IMR-90 (cell line): ENCODE measurements around the gene SMARCD1. TPM values are rescaled to one million over a fixed set of nuclear protein-coding genes. Genes with fewer than 3 reads are reported as not detected.

Experiments used
- ATAC-seq: fragments of 200-7000 bp; cut with Tn5 transposase; 2 replicates; pipeline ENCODE4 v1.9.1; 2020; ENCODE audit warnings: low read depth, mild to moderate bottlenecking, moderate library complexity
- BruUV-seq: library from RNA; stranded (reverse); fragments of 400-500 nt; replicated peaks from 2 replicates; lab custom pipeline; 2021; lab: Mats Ljungman, UMichigan
- CTCF ChIA-PET: fragments of 300-600 bp; formaldehyde crosslinking; extraction: SDS; loops from one replicate; lab custom pipeline; 2021; ENCODE audit warnings: antibody characterized with exemption; lab: Yijun Ruan, JAX
- POLR2A ChIA-PET: fragments of 300-600 bp; sonication (Branson Sonifier 250); formaldehyde crosslinking; loops from one replicate; lab custom pipeline; 2022; ENCODE audit warnings: antibody characterized with exemption; ENCODE audit not compliant: unreplicated experiment; lab: Charles Lee
- DNase-seq: peaks from one replicate; pipeline ENCODE4 v3.0.0; 2013
- H2AFZ ChIP-seq: replicated peaks from 2 replicates; pipeline ENCODE3; 2013; ENCODE audit warnings: low read length, mild to moderate bottlenecking; ENCODE audit not compliant: poor library complexity
- H2AK5ac ChIP-seq: 2 replicates; pipeline ENCODE4 v1.6.1; 2013; ENCODE audit warnings: low read depth, low read length, inconsistent platforms
- H2AK9ac ChIP-seq: replicated peaks from 2 replicates; pipeline ENCODE3; 2013; ENCODE audit warnings: mild to moderate bottlenecking, low read depth, low read length, moderate library complexity; ENCODE audit not compliant: poor library complexity
- H2BK120ac ChIP-seq: 2 replicates; pipeline ENCODE4 v1.6.1; 2013; ENCODE audit warnings: low read depth, low read length, inconsistent platforms
- H2BK15ac ChIP-seq: 3 replicates; pipeline ENCODE4 v1.6.1; 2013; ENCODE audit warnings: low read depth, low read length, inconsistent platforms
- H2BK20ac ChIP-seq: 2 replicates; pipeline ENCODE4 v1.6.1; 2013; ENCODE audit warnings: low read depth, mild to moderate bottlenecking, inconsistent platforms, low read length, moderate library complexity
- H2BK5ac ChIP-seq: 2 replicates; pipeline ENCODE4 v1.6.1; 2013; ENCODE audit warnings: mild to moderate bottlenecking, low read depth, low read length, inconsistent platforms; ENCODE audit not compliant: poor library complexity, severe bottlenecking
- H3K14ac ChIP-seq: replicated peaks from 2 replicates; pipeline ENCODE4 v1.6.1; 2013; ENCODE audit warnings: low read depth, low read length, inconsistent platforms
- H3K18ac ChIP-seq: 2 replicates; pipeline ENCODE4 v1.6.1; 2013; ENCODE audit warnings: low read depth, low read length, control low read depth
- H3K23ac ChIP-seq: 2 replicates; pipeline ENCODE4 v1.6.1; 2013; ENCODE audit warnings: low read depth, low read length, inconsistent platforms
- H3K27ac ChIP-seq: 2 replicates; pipeline ENCODE4 v1.5.1; 2013; ENCODE audit warnings: mild to moderate bottlenecking, control low read depth, low read length; ENCODE audit not compliant: insufficient read depth
- H3K27me3 ChIP-seq: 2 replicates; pipeline ENCODE4 v1.6.1; 2013; ENCODE audit warnings: low read length; ENCODE audit not compliant: control insufficient read depth, insufficient read depth
- H3K36me3 ChIP-seq: 2 replicates; pipeline ENCODE4 v1.6.1; 2013; ENCODE audit warnings: low read length, mixed read lengths; ENCODE audit not compliant: control insufficient read depth, insufficient read depth
- H3K4ac ChIP-seq: 2 replicates; pipeline ENCODE4 v1.6.1; 2013; ENCODE audit warnings: low read depth, low read length, inconsistent platforms
- H3K4me1 ChIP-seq: 2 replicates; pipeline ENCODE4 v1.6.1; 2013; ENCODE audit warnings: low read length, mixed read lengths; ENCODE audit not compliant: control insufficient read depth, insufficient read depth
- H3K4me2 ChIP-seq: 2 replicates; pipeline ENCODE4 v1.6.1; 2013; ENCODE audit warnings: low read depth, mild to moderate bottlenecking, control low read depth, low read length, moderate library complexity
- H3K4me3 ChIP-seq: 2 replicates; pipeline ENCODE4 v1.5.1; 2013; ENCODE audit warnings: low read depth, mild to moderate bottlenecking, control low read depth, low read length, moderate library complexity; ENCODE audit not compliant: insufficient read depth
- H3K56ac ChIP-seq: 2 replicates; pipeline ENCODE4 v1.6.1; 2013; ENCODE audit warnings: low read length, inconsistent platforms; ENCODE audit not compliant: insufficient read depth; ENCODE audit errors: extremely low read depth
- H3K79me1 ChIP-seq, 2 experiments: 2 replicates each; pipeline ENCODE4 v1.6.1; 2013; ENCODE audit warnings: low read length in 2 of 2, inconsistent platforms in 1 of 2, low read depth in 1 of 2
- H3K9ac ChIP-seq: 2 replicates; pipeline ENCODE4 v1.6.1; 2013; ENCODE audit warnings: low read depth, low read length, control low read depth
- H3K9me1 ChIP-seq: 2 replicates; pipeline ENCODE4 v1.6.1; 2013; ENCODE audit warnings: low read length, inconsistent platforms; ENCODE audit not compliant: insufficient read depth
- H3K9me3 ChIP-seq: 2 replicates; pipeline ENCODE4 v1.6.1; 2013; ENCODE audit warnings: low read length; ENCODE audit not compliant: control insufficient read depth, insufficient read depth
- H4K20me1 ChIP-seq: 2 replicates; pipeline ENCODE4 v1.6.1; 2013; ENCODE audit warnings: low read length, inconsistent platforms; ENCODE audit not compliant: insufficient read depth
- H4K5ac ChIP-seq: 2 replicates; pipeline ENCODE4 v1.6.1; 2013; ENCODE audit warnings: mild to moderate bottlenecking, low read depth, low read length, control low read depth
- H4K8ac ChIP-seq, 2 experiments: 2 replicates each; pipeline ENCODE4 v1.6.1; 2013; ENCODE audit warnings: low read depth in 2 of 2, low read length in 2 of 2, control low read depth in 1 of 2, inconsistent platforms in 1 of 2
- H4K91ac ChIP-seq: 2 replicates; pipeline ENCODE4 v1.6.1; 2013; ENCODE audit warnings: low read depth, low read length, inconsistent platforms; ENCODE audit not compliant: insufficient read depth
- BHLHE40 ChIP-seq: fragments of 150-350 bp; IDR thresholded peaks from 2 replicates; pipeline ENCODE4 v1.6.1; 2016; ENCODE audit warnings: mild to moderate bottlenecking, low read depth, low read length
- CEBPB ChIP-seq: IDR thresholded peaks from 2 replicates; pipeline ENCODE4 v1.6.1; 2012; ENCODE audit warnings: low read depth, low read length, improper control_type of control experiment
- CHD1 ChIP-seq: IDR thresholded peaks from 2 replicates; pipeline ENCODE4 v1.6.1; 2012; ENCODE audit warnings: low read depth, low read length, improper control_type of control experiment
- FOS ChIP-seq: fragments of 150-350 bp; IDR thresholded peaks from 2 replicates; pipeline ENCODE4 v1.6.1; 2016; ENCODE audit warnings: low read depth, low read length
- MAFK ChIP-seq: IDR thresholded peaks from 2 replicates; pipeline ENCODE4 v1.6.1; 2012; ENCODE audit warnings: low read depth, low read length, improper control_type of control experiment
- MAZ ChIP-seq: IDR thresholded peaks from 2 replicates; pipeline ENCODE4 v1.6.1; 2012; ENCODE audit warnings: low read depth, mild to moderate bottlenecking, low read length, improper control_type of control experiment, moderate library complexity, borderline replicate concordance
- MXI1 ChIP-seq: IDR thresholded peaks from 2 replicates; pipeline ENCODE4 v1.6.1; 2012; ENCODE audit warnings: low read depth, mild to moderate bottlenecking, low read length, moderate library complexity, borderline replicate concordance
- NFE2L2 ChIP-seq: fragments of 150-350 bp; IDR thresholded peaks from 2 replicates; pipeline ENCODE4 v1.6.1; 2016; ENCODE audit warnings: low read depth, mild to moderate bottlenecking, low read length
- POLR2A ChIP-seq: IDR thresholded peaks from 2 replicates; pipeline ENCODE4 v1.6.1; 2012; ENCODE audit warnings: mild to moderate bottlenecking, low read depth, low read length
- RAD21 ChIP-seq: IDR thresholded peaks from 2 replicates; pipeline ENCODE4 v1.6.1; 2012; ENCODE audit warnings: low read length, improper control_type of control experiment
- RCOR1 ChIP-seq: IDR thresholded peaks from 2 replicates; pipeline ENCODE4 v1.6.1; 2012; ENCODE audit warnings: mild to moderate bottlenecking, low read length, improper control_type of control experiment; ENCODE audit not compliant: insufficient replicate concordance
- RFX5 ChIP-seq: IDR thresholded peaks from 2 replicates; pipeline ENCODE4 v1.8.0; 2012; ENCODE audit warnings: low read depth, mild to moderate bottlenecking, low read length, moderate library complexity
- SMC3 ChIP-seq: fragments of 150-350 bp; IDR thresholded peaks from 2 replicates; pipeline ENCODE4 v1.6.1; 2016; ENCODE audit warnings: low read depth, mild to moderate bottlenecking, antibody characterized with exemption, low read length, moderate library complexity
- WGBS, 2 experiments: methylation state at CpG; one replicate each; pipeline versions ENCODE4 v1.1.5 to v1.1.7; 2013; ENCODE audit warnings: missing lambda C conversion rate in 2 of 2; ENCODE audit not compliant: insufficient read length in 1 of 2; ENCODE audit errors: extremely low coverage in 2 of 2; 5-methylcytosine and 5-hydroxymethylcytosine counted together
- dilution Hi-C: fragments of 300-500 bp; cut with HindIII; formaldehyde crosslinking; loops from one replicate; pipeline ENCODE4 v1.14.3; 2018; ENCODE audit warnings: low sequenced_read_pairs; ENCODE audit not compliant: unreplicated experiment
- in situ Hi-C: fragments of 300-500 bp; cut with MboI; formaldehyde crosslinking; loops from 3 replicates; pipeline ENCODE4 v1.14.3; 2019; ENCODE audit warnings: low sequenced_read_pairs, inconsistent platforms, mixed read lengths
- intact Hi-C: fragments of 100-400 bp; cut with micrococcal nuclease; formaldehyde crosslinking; loops from 2 replicates; pipeline ENCODE4 v1.10.0; 2022
- polyA plus RNA-seq, 3 experiments: library from polyadenylated mRNA; depleted of rRNA; stranded (reverse); fragments of >200 nt; gene quantifications; 2 replicates each; pipeline ENCODE4 v1.2.3, GENCODE V29; 2012; ENCODE audit warnings: low replicate concordance in 1 of 3
- total RNA-seq: library from RNA; depleted of rRNA; stranded (reverse); fragments of >200 nt; gene quantifications from 2 replicates; pipeline ENCODE4 v1.2.3, GENCODE V29; 2012
- TF ChIP-seq, protein P1 (sequence below): fragments of 150-350 bp; IDR thresholded peaks from 2 replicates; pipeline ENCODE4 v1.6.1; 2016; ENCODE audit warnings: low read depth, mild to moderate bottlenecking, low read length, moderate library complexity, borderline replicate concordance
- TF ChIP-seq, protein P2 (sequence below): fragments of 150-350 bp; IDR thresholded peaks from 2 replicates; pipeline ENCODE4 v1.6.1; 2017; ENCODE audit warnings: mild to moderate bottlenecking, antibody characterized with exemption, low read length, low read depth
- TF ChIP-seq, protein P3 (sequence below): conservative IDR thresholded peaks from 2 replicates; pipeline ENCODE4 v1.5.1; 2012; ENCODE audit warnings: mild to moderate bottlenecking, low read depth, low read length, improper control_type of control experiment

Gene SMARCD1
- total and polyA plus RNA-seq, 2 of the 4 experiments (the other 2 are of a cell fraction): 28.1 to 47.9 TPM

DNA sequence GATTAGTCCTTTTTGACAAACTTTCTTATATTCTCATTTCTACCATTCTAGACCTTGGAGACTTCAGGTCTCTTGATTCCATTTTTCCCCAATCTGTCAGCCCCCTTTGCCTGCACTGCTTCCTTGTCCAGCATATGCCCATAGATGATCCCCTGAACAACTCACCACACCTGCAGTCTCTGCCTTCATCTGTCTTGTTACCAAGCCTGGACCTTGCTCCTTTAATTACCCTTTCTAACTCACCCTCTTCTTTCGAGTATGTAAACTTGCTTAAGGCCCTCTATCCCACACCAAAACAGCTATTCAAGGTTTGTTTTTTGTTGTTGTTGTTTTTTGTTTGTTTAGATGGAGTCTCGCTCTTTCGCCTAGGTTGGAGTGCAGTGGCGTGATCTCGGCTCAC, 36.5 kb downstream of the SMARCD1 start:
- Histone ChIP-seq H3K36me3 (peaks cover 23% of the 10 kb centered on the region), H2BK5ac (no peak overlapping the region), H3K23ac (no peak overlapping the region), H2BK20ac (no peak overlapping the region), H3K4me2 (no peak overlapping the region), H3K18ac (no peak overlapping the region), H2AK5ac (no peak overlapping the region), H2BK120ac (no peak overlapping the region), H3K79me1 (peaks cover 20 to 60% of the 10 kb centered on the region in 2 experiments), H2AFZ (no peak overlapping the region), H4K8ac (no peak overlapping the region), H3K14ac (no peak overlapping the region), H3K56ac (no peak overlapping the region), H3K4me3 (no peak overlapping the region), H3K9ac (no peak overlapping the region), H2AK9ac (no peak overlapping the region), H3K27ac (no peak overlapping the region), H3K27me3 (no peaks in the 10 kb centered on the region), H3K4me1 (no peaks in the 10 kb centered on the region), H3K9me3 (no peaks in the 10 kb centered on the region), H3K9me1 (peaks cover 9% of the 10 kb centered on the region; the same call in 1 of the 2 replicates), H3K4ac (no peak overlapping the region), H4K91ac (no peak overlapping the region), H2BK15ac (no peak overlapping the region), H4K20me1 (no peaks in the 10 kb centered on the region; the same call in 1 of the 2 replicates), H4K5ac (no peak overlapping the region)
- TF ChIP-seq CEBPB: no peak
- no peak for TF ChIP-seq CHD1
- no peak for TF ChIP-seq MXI1
- TF ChIP-seq, protein P1, sequence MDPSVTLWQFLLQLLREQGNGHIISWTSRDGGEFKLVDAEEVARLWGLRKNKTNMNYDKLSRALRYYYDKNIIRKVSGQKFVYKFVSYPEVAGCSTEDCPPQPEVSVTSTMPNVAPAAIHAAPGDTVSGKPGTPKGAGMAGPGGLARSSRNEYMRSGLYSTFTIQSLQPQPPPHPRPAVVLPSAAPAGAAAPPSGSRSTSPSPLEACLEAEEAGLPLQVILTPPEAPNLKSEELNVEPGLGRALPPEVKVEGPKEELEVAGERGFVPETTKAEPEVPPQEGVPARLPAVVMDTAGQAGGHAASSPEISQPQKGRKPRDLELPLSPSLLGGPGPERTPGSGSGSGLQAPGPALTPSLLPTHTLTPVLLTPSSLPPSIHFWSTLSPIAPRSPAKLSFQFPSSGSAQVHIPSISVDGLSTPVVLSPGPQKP: no peak
- TF ChIP-seq RFX5: no peak
- TF ChIP-seq SMC3: no peak
- TF ChIP-seq, protein P2, sequence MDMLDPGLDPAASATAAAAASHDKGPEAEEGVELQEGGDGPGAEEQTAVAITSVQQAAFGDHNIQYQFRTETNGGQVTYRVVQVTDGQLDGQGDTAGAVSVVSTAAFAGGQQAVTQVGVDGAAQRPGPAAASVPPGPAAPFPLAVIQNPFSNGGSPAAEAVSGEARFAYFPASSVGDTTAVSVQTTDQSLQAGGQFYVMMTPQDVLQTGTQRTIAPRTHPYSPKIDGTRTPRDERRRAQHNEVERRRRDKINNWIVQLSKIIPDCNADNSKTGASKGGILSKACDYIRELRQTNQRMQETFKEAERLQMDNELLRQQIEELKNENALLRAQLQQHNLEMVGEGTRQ: no peak
- no peak for TF ChIP-seq RAD21
- TF ChIP-seq POLR2A: no peak
- no peak for TF ChIP-seq RCOR1
- no peak for TF ChIP-seq FOS
- TF ChIP-seq MAFK: no peak
- TF ChIP-seq, protein P3, sequence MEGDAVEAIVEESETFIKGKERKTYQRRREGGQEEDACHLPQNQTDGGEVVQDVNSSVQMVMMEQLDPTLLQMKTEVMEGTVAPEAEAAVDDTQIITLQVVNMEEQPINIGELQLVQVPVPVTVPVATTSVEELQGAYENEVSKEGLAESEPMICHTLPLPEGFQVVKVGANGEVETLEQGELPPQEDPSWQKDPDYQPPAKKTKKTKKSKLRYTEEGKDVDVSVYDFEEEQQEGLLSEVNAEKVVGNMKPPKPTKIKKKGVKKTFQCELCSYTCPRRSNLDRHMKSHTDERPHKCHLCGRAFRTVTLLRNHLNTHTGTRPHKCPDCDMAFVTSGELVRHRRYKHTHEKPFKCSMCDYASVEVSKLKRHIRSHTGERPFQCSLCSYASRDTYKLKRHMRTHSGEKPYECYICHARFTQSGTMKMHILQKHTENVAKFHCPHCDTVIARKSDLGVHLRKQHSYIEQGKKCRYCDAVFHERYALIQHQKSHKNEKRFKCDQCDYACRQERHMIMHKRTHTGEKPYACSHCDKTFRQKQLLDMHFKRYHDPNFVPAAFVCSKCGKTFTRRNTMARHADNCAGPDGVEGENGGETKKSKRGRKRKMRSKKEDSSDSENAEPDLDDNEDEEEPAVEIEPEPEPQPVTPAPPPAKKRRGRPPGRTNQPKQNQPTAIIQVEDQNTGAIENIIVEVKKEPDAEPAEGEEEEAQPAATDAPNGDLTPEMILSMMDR: no peak
- no peak for TF ChIP-seq NFE2L2
- no peak for TF ChIP-seq MAZ
- TF ChIP-seq BHLHE40: no peak
- intact Hi-C loops: no loop called here
- WGBS, 2 experiments: no CpG with 5 or more reads among the region's 5 CpGs
- ATAC-seq (no peak), DNase-seq (no peak)
- CTCF ChIA-PET: interaction anchor here (1.6 to 3.3 kb wide), 2 partner anchors 10 to 11 kb away, joined by 3 to 13 read pairs; partner anchors contain the start of gene COX14
- dilution Hi-C loops: no loop called here
- in situ Hi-C loops: no loop called here
- POLR2A ChIA-PET: no interaction called here
- BruUV-seq: no TSS peak
